SK-N-SH (cell line): ENCODE data around the gene C6orf141. TPM values are rescaled to one million over a fixed set of nuclear protein-coding genes. Genes with fewer than 3 reads are reported as not detected.

Experiments
- CTCF ChIA-PET: fragments of 300-600, 350-600 bp; formaldehyde crosslinking; extraction: SDS; loops from one replicate; lab custom pipeline; 2021; lab: Yijun Ruan, JAX
- POLR2A ChIA-PET: fragments of 350-600 bp; sonication (Branson Sonifier 250); formaldehyde crosslinking; extraction: SDS; loops from one replicate; lab custom pipeline; 2020; ENCODE audit warnings: antibody characterized with exemption, inconsistent platforms; lab: Yijun Ruan, JAX
- DNase-seq: peaks from one replicate; pipeline ENCODE4 v3.0.0; 2012
- H2AFZ ChIP-seq: fragments of 200-600 bp; sonication (generic); 2 replicates; pipeline ENCODE4 v1.8.1; 2016; ENCODE audit warnings: antibody characterized with exemption, mild to moderate bottlenecking, low read depth
- H3F3A ChIP-seq: fragments of 200-600 bp; sonication (generic); replicated peaks from 2 replicates; pipeline ENCODE3; 2016; ENCODE audit warnings: antibody characterized with exemption, mild to moderate bottlenecking; ENCODE audit not compliant: insufficient read depth
- H3K27ac ChIP-seq, 2 experiments: fragments of 200-500 bp in 1 of 2; fragments of 200-600 bp in 1 of 2; sonication (Bioruptor generic) in 1 of 2; sonication (generic), shearing (Covaris generic) in 1 of 2; 2 replicates each; pipeline versions ENCODE4 v1.5.1 to v1.6.1; 2014 to 2016; ENCODE audit warnings: low read depth in 2 of 2, inconsistent platforms in 1 of 2, low read length in 1 of 2, mild to moderate bottlenecking in 1 of 2, mixed read lengths in 1 of 2
- H3K27me3 ChIP-seq: fragments of 200-600 bp; sonication (generic), shearing (Covaris generic); 2 replicates; pipeline ENCODE4 v1.6.1; 2016; ENCODE audit warnings: mixed run types; ENCODE audit not compliant: insufficient read depth
- H3K36me3 ChIP-seq, 2 experiments: fragments of 200-500 bp in 1 of 2; fragments of 200-600 bp in 1 of 2; sonication (Bioruptor generic) in 1 of 2; sonication (generic) in 1 of 2; replicated peaks in 1 of 2; 2 replicates each; pipeline versions ENCODE3 to v1.5.1; 2014 to 2016; ENCODE audit warnings: low read length in 1 of 2, mild to moderate bottlenecking in 1 of 2; ENCODE audit not compliant: insufficient read depth in 2 of 2, control insufficient read depth in 1 of 2
- H3K4me1 ChIP-seq, 2 experiments: fragments of 200-500 bp in 1 of 2; fragments of 200-600 bp in 1 of 2; sonication (Bioruptor generic) in 1 of 2; sonication (generic), shearing (Covaris generic) in 1 of 2; 2 replicates each; pipeline versions ENCODE4 v1.5.1 to v1.6.1; 2014 to 2016; ENCODE audit warnings: low read depth in 1 of 2, low read length in 1 of 2, mixed run types in 1 of 2; ENCODE audit not compliant: insufficient read depth in 2 of 2, control insufficient read depth in 1 of 2
- H3K4me2 ChIP-seq: fragments of 200-600 bp; sonication (generic), shearing (Covaris generic); 2 replicates; pipeline ENCODE4 v1.6.1; 2017; ENCODE audit warnings: mixed run types
- H3K4me3 ChIP-seq, 2 experiments: fragments of 200-500 bp in 1 of 2; fragments of 200-600 bp in 1 of 2; sonication (Bioruptor generic) in 1 of 2; sonication (generic), shearing (Covaris generic) in 1 of 2; 2 replicates each; pipeline versions ENCODE4 v1.5.1 to v1.8.1; 2014 to 2016; ENCODE audit warnings: low read depth in 2 of 2, inconsistent platforms in 1 of 2, low read length in 1 of 2, mild to moderate bottlenecking in 1 of 2, mixed read lengths in 1 of 2, moderate library complexity in 1 of 2
- H3K79me2 ChIP-seq: fragments of 200-600 bp; sonication (generic); 2 replicates; pipeline ENCODE4 v1.8.1; 2017; ENCODE audit warnings: mild to moderate bottlenecking; ENCODE audit not compliant: insufficient read depth
- H3K9ac ChIP-seq: fragments of 200-600 bp; sonication (generic); 2 replicates; pipeline ENCODE4 v1.6.1; 2017; ENCODE audit warnings: mixed run types
- H3K9me2 ChIP-seq: fragments of 200-600 bp; sonication (generic); 2 replicates; pipeline ENCODE4 v1.6.1; 2017; ENCODE audit warnings: mixed run types
- H3K9me3 ChIP-seq: fragments of 200-600 bp; sonication (generic); 2 replicates; pipeline ENCODE4 v1.6.1; 2017; ENCODE audit warnings: mixed run types, mild to moderate bottlenecking, moderate library complexity
- H4K20me1 ChIP-seq: fragments of 200-600 bp; sonication (generic); 2 replicates; pipeline ENCODE4 v1.6.1; 2017; ENCODE audit warnings: mild to moderate bottlenecking, mixed run types; ENCODE audit not compliant: insufficient read depth
- CHD2 ChIP-seq: fragments of 150-350 bp; IDR thresholded peaks from 2 replicates; pipeline ENCODE4 v1.6.1; 2018; ENCODE audit warnings: low read length; ENCODE audit not compliant: partially characterized antibody
- EP300 ChIP-seq, 2 experiments: IDR thresholded peaks; 2 replicates each; pipeline versions ENCODE4 v1.4.0 to v1.6.1; 2012; ENCODE audit warnings: borderline replicate concordance in 1 of 2, low read depth in 1 of 2, low read length in 1 of 2
- EZH2phosphoT487 ChIP-seq: fragments of 200-600 bp; sonication (generic); IDR thresholded peaks from 2 replicates; pipeline ENCODE4 v1.6.1; 2017; ENCODE audit warnings: low read depth, mixed run types, mild to moderate bottlenecking, antibody characterized with exemption, moderate library complexity, borderline replicate concordance
- FOXJ3 ChIP-seq: sonication (generic); formaldehyde crosslinking; IDR thresholded peaks from 2 replicates; pipeline ENCODE4 v1.5.1; 2020; ENCODE audit warnings: mild to moderate bottlenecking, missing genetic modification reagents
- FOXM1 ChIP-seq: IDR thresholded peaks from 2 replicates; pipeline ENCODE4 v1.4.0; 2012; ENCODE audit warnings: low read depth, mild to moderate bottlenecking
- MXI1 ChIP-seq: IDR thresholded peaks from 2 replicates; pipeline ENCODE4 v1.6.1; 2012; ENCODE audit warnings: mild to moderate bottlenecking, low read depth, low read length, improper control_type of control experiment
- RAD21 ChIP-seq: IDR thresholded peaks from 2 replicates; pipeline ENCODE4 v1.6.1; 2012; ENCODE audit warnings: mild to moderate bottlenecking, low read length
- RFX5 ChIP-seq: IDR thresholded peaks from 2 replicates; pipeline ENCODE4 v1.6.1; 2012; ENCODE audit warnings: mild to moderate bottlenecking, improper control_type of control experiment, low read length
- RXRA ChIP-seq: IDR thresholded peaks from 2 replicates; pipeline ENCODE4 v1.4.0; 2012; ENCODE audit warnings: low read depth, mild to moderate bottlenecking, borderline replicate concordance
- SMC3 ChIP-seq: IDR thresholded peaks from 2 replicates; pipeline ENCODE4 v1.6.1; 2012; ENCODE audit warnings: low read depth, low read length, improper control_type of control experiment
- WGBS: methylation state at CpG from one replicate; pipeline ENCODE4 v1.1.6; 2017; ENCODE audit warnings: low lambda C conversion rate; 5-methylcytosine and 5-hydroxymethylcytosine counted together
- polyA plus RNA-seq, 3 experiments: library from polyadenylated mRNA; depleted of rRNA; stranded (reverse); fragments of >200 nt; gene quantifications; 2 replicates each; pipeline ENCODE4 v1.2.3, GENCODE V29; 2012
- TF ChIP-seq, protein P1 (sequence below): IDR thresholded peaks from 2 replicates; pipeline ENCODE4 v1.4.0; 2012; ENCODE audit warnings: low read depth, borderline replicate concordance
- TF ChIP-seq, protein P2 (sequence below): IDR thresholded peaks from 2 replicates; pipeline ENCODE4 v1.4.0; 2012; ENCODE audit warnings: low read depth
- TF ChIP-seq, protein P3 (sequence below): fragments of 200-600 bp; sonication (generic); IDR thresholded peaks from 2 replicates; pipeline ENCODE4 v1.6.1; 2017; ENCODE audit warnings: antibody characterized with exemption, mild to moderate bottlenecking, moderate library complexity
- TF ChIP-seq, protein P4 (sequence below): fragments of 150-350 bp; IDR thresholded peaks from 2 replicates; pipeline ENCODE4 v1.6.1; 2017; ENCODE audit warnings: antibody characterized with exemption, low read length, low read depth, borderline replicate concordance

The C6orf141 gene
- not detected in 2 replicates for polyA plus RNA-seq (2012; rRNA removed)
- not detected in 2 replicates for polyA plus RNA-seq (2012; cell fraction: cytosol; rRNA removed)
- 0.06 TPM in 1 of 2 replicates, not detected in the other for polyA plus RNA-seq (2012; cell fraction: nucleus; rRNA removed)

DNA sequence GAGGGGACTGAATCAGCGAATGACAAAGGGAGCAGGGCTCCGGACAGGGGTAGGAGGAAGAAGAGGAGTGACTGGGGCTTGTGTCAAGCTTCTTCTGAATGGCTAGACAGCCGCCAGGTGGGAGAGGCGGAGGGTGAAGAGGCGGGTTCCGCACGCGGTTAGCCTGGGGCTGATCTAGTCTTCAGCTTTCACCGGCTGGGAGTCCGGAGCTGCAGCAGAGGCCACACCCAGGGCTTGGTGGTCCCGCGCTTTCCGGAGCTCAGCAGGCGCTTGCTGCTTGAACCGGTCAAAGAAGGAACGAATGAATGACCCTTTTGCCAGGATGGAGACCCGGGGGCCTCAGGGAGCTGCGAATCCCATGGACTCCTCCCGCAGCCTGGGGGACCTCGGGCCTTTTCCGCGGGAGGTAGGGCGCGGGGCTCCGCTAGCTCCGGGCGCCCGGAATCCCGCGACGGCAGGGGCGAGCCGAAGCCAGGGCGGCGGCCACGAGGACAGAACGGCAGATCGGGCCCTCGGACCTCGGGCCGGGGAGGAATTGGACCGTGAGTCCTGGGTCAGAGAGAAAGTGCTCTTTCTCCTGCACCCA, at the start of gene C6orf141:
Gene C6orf141, plus strand, starts transcription at position 177 of the 586 bp plus-strand sequence. Its CDS starts 125 bp downstream, at position 302.
- Histone ChIP-seq H3K27me3 (peaks cover 27% of the 10 kb centered on the region), H3K9me2 (no peaks in the 10 kb centered on the region)
- peak; percentile 11 for DNase-seq
- CTCF ChIA-PET = interaction anchor here (1.3 to 4.7 kb wide), 3 partner anchors 18 to 299 kb away, joined by 3 to 24 read pairs (median 7); no protein-coding TSS in a partner anchor
- TF ChIP-seq RXRA (no peak), RFX5 (no peak), RAD21 (no peak), EZH2phosphoT487 (no peak), FOXJ3 (CRISPR knock-in tag) (no peak), MXI1 (no peak), FOXM1 (no peak), EP300 (IDR thresholded peaks at IDR 0.05; ENCODE audit: borderline replicate concordance in 1 of 2, low read depth in 1 of 2, low read length in 1 of 2) (no peak), SMC3 (no peak), CHD2 (no peak)
- TF ChIP-seq, protein P1, sequence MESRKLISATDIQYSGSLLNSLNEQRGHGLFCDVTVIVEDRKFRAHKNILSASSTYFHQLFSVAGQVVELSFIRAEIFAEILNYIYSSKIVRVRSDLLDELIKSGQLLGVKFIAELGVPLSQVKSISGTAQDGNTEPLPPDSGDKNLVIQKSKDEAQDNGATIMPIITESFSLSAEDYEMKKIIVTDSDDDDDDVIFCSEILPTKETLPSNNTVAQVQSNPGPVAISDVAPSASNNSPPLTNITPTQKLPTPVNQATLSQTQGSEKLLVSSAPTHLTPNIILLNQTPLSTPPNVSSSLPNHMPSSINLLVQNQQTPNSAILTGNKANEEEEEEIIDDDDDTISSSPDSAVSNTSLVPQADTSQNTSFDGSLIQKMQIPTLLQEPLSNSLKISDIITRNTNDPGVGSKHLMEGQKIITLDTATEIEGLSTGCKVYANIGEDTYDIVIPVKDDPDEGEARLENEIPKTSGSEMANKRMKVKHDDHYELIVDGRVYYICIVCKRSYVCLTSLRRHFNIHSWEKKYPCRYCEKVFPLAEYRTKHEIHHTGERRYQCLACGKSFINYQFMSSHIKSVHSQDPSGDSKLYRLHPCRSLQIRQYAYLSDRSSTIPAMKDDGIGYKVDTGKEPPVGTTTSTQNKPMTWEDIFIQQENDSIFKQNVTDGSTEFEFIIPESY = no peak
- TF ChIP-seq, protein P2, sequence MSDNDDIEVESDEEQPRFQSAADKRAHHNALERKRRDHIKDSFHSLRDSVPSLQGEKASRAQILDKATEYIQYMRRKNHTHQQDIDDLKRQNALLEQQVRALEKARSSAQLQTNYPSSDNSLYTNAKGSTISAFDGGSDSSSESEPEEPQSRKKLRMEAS = no peak
- TF ChIP-seq, protein P3, sequence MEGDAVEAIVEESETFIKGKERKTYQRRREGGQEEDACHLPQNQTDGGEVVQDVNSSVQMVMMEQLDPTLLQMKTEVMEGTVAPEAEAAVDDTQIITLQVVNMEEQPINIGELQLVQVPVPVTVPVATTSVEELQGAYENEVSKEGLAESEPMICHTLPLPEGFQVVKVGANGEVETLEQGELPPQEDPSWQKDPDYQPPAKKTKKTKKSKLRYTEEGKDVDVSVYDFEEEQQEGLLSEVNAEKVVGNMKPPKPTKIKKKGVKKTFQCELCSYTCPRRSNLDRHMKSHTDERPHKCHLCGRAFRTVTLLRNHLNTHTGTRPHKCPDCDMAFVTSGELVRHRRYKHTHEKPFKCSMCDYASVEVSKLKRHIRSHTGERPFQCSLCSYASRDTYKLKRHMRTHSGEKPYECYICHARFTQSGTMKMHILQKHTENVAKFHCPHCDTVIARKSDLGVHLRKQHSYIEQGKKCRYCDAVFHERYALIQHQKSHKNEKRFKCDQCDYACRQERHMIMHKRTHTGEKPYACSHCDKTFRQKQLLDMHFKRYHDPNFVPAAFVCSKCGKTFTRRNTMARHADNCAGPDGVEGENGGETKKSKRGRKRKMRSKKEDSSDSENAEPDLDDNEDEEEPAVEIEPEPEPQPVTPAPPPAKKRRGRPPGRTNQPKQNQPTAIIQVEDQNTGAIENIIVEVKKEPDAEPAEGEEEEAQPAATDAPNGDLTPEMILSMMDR = no peak
- TF ChIP-seq, protein P4, sequence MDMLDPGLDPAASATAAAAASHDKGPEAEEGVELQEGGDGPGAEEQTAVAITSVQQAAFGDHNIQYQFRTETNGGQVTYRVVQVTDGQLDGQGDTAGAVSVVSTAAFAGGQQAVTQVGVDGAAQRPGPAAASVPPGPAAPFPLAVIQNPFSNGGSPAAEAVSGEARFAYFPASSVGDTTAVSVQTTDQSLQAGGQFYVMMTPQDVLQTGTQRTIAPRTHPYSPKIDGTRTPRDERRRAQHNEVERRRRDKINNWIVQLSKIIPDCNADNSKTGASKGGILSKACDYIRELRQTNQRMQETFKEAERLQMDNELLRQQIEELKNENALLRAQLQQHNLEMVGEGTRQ = no peak
- TF ChIP-seq, all 33 proteins: peak for 0
- Histone ChIP-seq H3F3A (no peaks in the 10 kb centered on the region), H4K20me1 (no peaks in the 10 kb centered on the region), H3K27ac (no peak within 1 kb of the TSS), H3K4me1 (no peaks in the 10 kb centered on the region), H3K9me3 (no peaks in the 10 kb centered on the region), H3K4me3 (no peak within 1 kb of the TSS), H3K79me2 (no peaks in the 10 kb centered on the region), H3K9ac (no peak within 1 kb of the TSS), H2AFZ (peak within 1 kb of the TSS; percentile 22; the same call in 1 of the 2 replicates), H3K4me2 (peak within 1 kb of the TSS; percentile 44; the same call in 1 of the 2 replicates), H3K36me3 (no peaks in the 10 kb centered on the region)
- WGBS = 16% methylated on average over 4 of the region's 42 CpGs
- POLR2A ChIA-PET = no interaction called here
